ENCODE data around the gene GOLGA6C.
"Not testable (repeated sequence)": the region's sequence is repeated elsewhere in the genome, so short reads cannot be mapped to it uniquely, and the experiment has no call there.

Gene GOLGA6C

GRCh38 chr15:75258620-75259343 lies 648 bp downstream of the GOLGA6C start:
- not testable (repeated sequence) for DNase-seq

GRCh38 chr15:75259873-75260272 lies 1.7 kb downstream of the GOLGA6C start:
- not testable (repeated sequence) for DNase-seq

DNA sequence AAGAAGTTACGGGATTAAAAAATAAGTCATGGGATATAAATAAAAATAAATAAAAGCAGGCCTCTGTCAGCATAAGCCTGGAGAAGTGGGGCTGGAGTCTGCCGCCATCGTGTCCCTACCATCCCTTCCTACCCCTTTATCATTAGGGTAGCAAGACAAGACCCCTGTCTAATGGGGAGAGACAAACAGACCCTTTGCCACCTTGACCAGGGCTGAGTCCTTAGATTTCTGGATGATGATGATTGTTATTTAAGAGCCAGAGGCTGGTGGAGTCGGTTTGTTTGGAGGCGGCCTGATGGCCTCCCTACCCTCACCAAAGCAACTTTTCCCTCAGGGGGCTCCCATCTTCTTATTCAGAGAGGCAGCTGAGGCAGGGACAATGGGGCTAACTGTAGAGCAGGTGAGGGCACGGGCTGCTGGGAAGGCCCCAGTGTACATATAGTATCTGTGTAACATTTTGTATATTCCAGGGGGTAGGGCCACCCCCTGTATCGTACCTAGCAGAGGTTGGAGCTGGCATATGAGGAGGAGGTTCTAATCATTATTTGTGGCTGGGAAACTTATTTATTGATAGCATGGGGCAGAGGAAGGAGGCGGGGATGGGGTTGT lies 15.7 kb downstream of the GOLGA6C start:
- DNase-seq = not testable (repeated sequence)

- DNase-seq = not testable (repeated sequence)
Measured at GRCh38 chr15:75274509-75275107, 16.5 kb downstream of the GOLGA6C start.

GRCh38 chr15:75275617-75276016 lies 17.5 kb downstream of the GOLGA6C start:
- DNase-seq = not testable (repeated sequence)

DNA sequence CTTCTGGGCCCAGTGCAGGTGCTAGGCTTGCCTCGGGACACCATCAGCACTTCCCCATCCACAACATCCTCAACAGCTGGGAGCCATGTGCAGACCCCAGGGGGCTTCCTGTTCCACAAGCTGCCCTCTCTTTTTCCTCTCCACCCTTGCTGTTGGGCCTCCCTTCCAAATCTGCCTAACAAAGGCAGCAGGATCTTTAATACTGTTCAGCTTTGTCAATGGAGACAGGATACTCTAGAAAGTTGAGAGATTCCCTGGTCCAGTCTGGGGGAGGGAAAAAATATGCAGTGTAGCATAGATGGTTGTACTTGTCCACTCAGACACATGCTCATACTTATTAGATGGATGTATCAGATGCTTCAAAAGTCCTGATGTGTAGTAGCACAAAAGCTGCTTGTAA lies 20.4 kb downstream of the GOLGA6C start:
- not testable (repeated sequence) for DNase-seq

DNA sequence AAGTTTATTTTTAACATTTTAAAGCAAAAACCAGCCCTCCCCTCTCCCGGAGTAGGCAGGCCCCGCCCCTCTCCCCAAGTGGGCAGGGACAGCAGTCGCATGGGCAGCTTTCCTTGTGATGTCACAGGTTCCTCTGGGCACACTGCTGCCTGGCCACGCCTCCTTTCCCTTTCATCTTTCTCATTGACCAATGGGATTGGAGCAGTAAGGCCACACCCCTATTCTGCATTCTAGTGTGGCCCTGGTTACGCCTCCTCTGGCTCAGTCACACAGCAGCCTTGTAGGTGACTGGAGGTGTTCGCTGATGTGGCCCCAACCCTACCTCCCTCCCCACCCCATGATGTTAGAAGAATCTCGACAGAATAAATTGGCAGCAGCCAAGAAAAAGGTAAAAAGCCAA lies 24.4 kb downstream of the GOLGA6C start, which contains the start of gene GOLGA6D:
Gene GOLGA6D (plus strand): TSS at position 264 of the 400 bp plus-strand sequence. CDS start 41 bp downstream, at position 305.
- not testable (repeated sequence) for DNase-seq

DNA sequence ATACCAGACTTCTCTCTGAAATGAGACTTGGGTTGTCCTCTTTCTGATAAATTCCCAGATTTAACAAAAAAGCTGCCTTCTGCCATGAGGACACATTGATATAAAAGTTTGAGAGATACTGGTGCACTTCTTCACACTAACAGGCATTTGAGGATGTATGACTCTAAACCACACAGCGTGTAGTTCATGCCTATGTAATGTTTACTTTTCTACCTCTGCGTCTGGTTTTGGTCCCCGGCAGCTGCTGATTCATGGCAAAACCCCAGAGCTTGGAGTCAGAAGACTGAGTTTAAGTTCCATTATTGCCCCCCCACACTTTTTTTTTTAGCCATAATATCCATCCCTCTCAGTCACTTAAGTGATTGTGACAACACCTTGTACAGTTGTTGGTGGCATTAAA lies 26.0 kb downstream of the GOLGA6C start:
- DNase-seq = not testable (repeated sequence)

- not testable (repeated sequence) for DNase-seq
Measured at GRCh38 chr15:75293660-75294059, 35.5 kb downstream of the GOLGA6C start.

DNA sequence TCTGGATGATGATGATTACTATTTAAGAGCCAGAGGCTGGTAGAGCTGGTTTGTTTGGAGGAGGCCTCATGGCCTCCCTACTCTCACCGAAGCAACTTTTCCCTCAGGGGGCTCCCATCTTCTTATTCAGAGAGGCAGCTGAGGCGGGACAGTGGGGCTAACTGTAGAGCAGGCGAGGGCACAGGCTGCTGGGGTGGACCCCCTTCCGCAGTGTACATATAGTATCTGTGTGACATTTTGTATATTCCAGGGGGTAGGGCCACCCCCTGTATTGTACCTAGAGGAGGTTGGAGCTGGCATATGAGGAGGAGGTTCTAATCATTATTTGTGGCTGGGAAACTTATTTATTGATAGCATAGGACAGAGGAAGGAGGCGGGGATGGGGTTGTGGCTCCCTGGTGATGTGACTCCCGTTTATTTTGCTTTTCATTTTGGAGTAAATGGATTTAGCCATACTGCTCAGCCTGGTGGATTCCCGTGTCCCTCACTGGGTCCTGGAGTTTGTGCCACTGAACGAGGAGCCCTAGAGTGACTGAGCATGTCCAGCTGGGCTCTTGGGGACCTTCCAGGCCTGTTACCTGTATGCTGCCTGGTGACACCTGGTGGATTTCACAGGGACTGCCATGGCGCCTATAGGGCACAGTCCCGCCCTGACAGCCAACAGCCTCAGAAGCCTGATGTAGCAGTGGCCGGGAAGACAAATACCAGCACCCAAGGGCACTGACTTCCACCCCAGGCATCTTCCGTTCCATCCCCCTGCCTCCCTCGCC lies 40.6 kb downstream of the GOLGA6C start:
- not testable (repeated sequence) for DNase-seq

- DNase-seq = not testable (repeated sequence)
Measured at GRCh38 chr15:75299311-75299688, 41.2 kb downstream of the GOLGA6C start.

- not testable (repeated sequence) for DNase-seq
Measured at GRCh38 chr15:75300026-75300425, 41.9 kb downstream of the GOLGA6C start.

- no peak for DNase-seq
Measured at GRCh38 chr15:75302318-75302717, 44.2 kb downstream of the GOLGA6C start.

GRCh38 chr15:75302753-75303152 lies 44.6 kb downstream of the GOLGA6C start:
- DNase-seq = not testable (repeated sequence)

- no peak for DNase-seq
Measured at GRCh38 chr15:75306188-75306587, 48.1 kb downstream of the GOLGA6C start.

DNA sequence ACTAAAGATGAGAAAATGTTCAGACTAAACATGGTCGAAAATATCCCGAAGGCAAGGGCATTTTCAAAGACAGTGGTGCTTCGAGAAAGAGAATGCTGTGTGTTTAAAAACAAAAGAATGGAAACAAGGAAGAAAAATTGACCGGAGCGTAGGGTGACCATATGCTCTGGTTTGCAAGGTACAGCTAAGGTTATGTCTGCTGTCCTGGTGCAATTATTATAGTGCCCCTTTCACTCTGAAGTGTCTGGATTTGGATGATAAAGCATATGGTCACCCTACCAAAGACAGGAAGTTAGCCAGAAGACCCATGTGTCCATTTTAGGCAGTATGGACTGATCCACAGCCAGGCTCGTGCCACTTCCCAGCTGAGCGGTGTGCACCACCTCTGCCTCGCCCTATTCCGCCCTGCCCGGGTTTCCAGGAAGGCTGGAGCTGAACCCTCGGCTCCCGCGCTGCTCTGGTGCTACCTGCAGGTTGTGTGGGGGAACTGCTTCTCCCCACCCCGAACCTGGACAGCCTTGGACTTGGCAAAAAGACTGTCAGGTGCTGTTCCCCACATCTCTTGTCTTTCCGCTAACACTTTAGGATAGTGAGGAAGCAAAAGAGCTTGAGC lies 49.8 kb downstream of the GOLGA6C start:
- no peak for DNase-seq

DNA sequence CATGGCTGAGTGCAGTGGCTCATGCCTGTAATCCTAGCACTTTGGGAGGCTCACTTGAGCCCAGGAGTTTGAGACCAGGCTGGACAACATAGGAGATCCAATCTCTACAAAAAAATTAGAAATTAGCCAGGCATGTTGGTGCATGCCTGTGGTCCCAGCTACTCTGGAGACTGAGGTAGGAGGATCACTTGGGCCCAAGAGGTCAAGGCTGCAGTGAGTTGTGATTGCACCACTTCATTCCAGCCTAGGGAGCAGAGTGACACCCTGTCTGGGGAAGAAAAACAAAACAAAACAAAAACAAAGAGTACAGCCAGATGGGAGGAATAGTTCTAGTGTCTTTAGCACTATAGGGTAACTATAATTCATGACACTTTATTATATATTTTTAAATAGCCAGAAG lies 51.6 kb downstream of the GOLGA6C start:
- DNase-seq = no peak

DNA sequence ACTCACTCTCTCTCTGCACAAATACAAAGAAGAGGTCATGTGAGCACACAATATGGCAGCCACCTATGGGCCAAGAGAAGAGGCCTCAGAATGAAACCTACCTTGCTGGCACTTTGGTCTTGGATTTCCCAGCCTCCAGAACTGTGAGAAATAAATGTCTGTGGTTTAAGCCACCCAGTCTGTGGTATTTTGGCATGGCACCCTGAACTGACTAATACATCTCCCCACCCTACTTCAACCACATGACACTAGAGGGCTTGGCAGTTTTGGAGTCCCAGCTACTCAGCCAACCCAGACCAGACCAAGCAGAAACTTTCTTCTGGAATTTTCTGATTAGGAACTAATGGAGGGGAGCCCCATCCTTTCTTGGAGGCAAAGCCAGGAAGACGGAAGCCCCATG lies 54.4 kb downstream of the GOLGA6C start:
- DNase-seq = not testable (repeated sequence)

- DNase-seq = no peak
Measured at GRCh38 chr15:75313116-75313845, 55.1 kb downstream of the GOLGA6C start.

DNA sequence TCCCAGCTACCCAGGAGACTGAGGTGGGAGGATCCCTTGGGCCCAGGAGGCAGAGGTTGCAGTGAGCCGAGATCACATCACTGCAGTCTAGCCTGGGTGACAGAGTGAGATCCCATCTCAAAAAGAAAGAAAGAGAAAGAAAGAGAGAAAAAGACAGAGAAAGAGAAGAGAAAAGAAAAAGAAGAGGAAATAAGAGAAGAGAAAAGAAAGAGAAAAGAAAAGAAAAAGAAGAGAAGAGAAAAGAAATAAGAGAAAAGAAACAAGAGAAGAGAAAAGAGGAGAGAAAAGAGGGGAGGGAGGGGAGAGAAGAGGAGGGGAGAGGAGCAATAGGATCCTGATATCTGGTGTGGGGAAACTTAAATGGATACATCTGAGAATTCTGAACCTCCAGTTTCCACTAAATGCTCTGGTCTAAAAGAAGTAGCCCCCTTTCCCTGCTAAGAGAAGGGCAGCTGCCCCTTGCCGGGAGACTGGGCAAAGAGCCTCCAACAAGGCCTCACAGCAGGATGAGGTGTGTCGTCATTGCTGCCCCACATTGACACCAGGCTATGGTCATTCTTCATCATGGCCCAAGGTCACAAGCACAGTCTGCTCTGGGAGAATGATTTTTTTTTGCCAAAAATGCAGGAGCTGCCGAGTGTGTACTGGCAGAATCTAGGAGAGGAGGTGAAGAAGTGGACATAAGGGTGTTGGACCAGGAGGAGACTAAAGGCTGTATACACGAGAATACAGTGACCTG lies 56.6 kb downstream of the GOLGA6C start:
- DNase-seq = no peak

GRCh38 chr15:75319231-75319897 lies 61.2 kb downstream of the GOLGA6C start:
- DNase-seq = not testable (repeated sequence)
